WTC11 (cell line): ENCODE results near the gene TLR7.

Source experiments
- CREB1 ChIP-seq: sonication (generic); formaldehyde crosslinking; IDR thresholded peaks from 2 replicates; pipeline ENCODE4 v1.8.0; 2023; ENCODE audit warnings: mild to moderate bottlenecking, missing genetic modification reagents
- CTCF ChIP-seq: fragments of 200-600 bp; IDR thresholded peaks from 2 replicates; pipeline ENCODE4 v1.8.0; 2022; ENCODE audit warnings: antibody characterized with exemption
- ESRRA ChIP-seq: sonication (generic); formaldehyde crosslinking; IDR thresholded peaks from 2 replicates; pipeline ENCODE4 v1.8.1; 2022; ENCODE audit warnings: mild to moderate bottlenecking, missing genetic modification reagents, borderline replicate concordance
- KAT7 ChIP-seq: sonication (generic); formaldehyde crosslinking; IDR thresholded peaks from 2 replicates; pipeline ENCODE4 v1.8.1; 2023; ENCODE audit warnings: missing genetic modification reagents, mild to moderate bottlenecking, borderline replicate concordance
- MAX ChIP-seq: sonication (generic); formaldehyde crosslinking; IDR thresholded peaks from 2 replicates; pipeline ENCODE4 v1.8.0; 2022; ENCODE audit warnings: mild to moderate bottlenecking, missing genetic modification reagents
- SP1 ChIP-seq: sonication (generic); formaldehyde crosslinking; conservative IDR thresholded peaks from 2 replicates; pipeline ENCODE4 v1.8.1; 2022; ENCODE audit warnings: missing genetic modification reagents

GRCh38 chrX:12910423-12911121 is 43.7 kb downstream of the TLR7 start:
- TF ChIP-seq CTCF, result no peak
- TF ChIP-seq KAT7 (CRISPR knock-in tag), result no peak
- TF ChIP-seq SP1, result no peak
- no peak for TF ChIP-seq MAX (CRISPR knock-in tag)
- TF ChIP-seq CREB1, result no peak
- no peak for TF ChIP-seq ESRRA
